ENCODE measurements around the gene STXBP6.

The STXBP6 gene

DNA sequence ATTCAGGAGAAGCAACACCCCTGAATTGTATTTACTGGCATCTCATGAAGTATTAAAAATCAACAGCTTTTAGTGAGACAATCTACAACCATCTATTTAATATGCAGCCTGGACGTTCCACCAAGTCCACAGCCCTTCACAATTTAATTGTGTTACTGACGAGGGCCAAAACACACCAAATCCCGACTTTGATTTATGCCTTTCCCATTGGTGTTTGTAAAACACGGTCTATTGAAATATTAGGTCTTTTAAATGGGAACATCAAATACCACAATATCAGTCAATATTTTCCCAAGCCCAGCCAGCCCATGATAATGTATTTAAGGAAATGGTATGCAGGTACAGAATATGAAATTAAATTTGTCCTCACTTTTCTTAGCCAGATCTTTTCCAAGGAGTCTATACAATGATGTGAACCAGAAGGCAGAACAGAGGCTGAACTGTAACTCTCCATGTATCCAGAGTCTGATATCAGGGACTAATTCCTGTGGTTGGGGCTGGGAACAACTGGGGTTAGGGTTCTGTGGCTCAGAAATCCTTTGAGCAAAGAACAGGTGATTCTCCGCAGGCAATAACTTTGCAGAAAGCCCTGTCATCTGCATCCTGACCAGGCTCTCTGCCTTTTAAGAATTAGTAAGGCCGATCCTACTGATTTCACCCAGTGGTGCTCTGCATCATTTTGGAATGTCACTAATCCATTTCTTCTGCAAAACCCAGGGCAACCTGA lies 236.7 kb downstream of the STXBP6 start (continued):
- TF ChIP-seq ARNTL (CRISPR knock-in tag; IDR thresholded peaks at IDR 0.05; ENCODE audit: borderline replicate concordance, low read depth) (no peak), CSDC2 (CRISPR knock-in tag; IDR thresholded peaks at IDR 0.05) (no peak)

DNA sequence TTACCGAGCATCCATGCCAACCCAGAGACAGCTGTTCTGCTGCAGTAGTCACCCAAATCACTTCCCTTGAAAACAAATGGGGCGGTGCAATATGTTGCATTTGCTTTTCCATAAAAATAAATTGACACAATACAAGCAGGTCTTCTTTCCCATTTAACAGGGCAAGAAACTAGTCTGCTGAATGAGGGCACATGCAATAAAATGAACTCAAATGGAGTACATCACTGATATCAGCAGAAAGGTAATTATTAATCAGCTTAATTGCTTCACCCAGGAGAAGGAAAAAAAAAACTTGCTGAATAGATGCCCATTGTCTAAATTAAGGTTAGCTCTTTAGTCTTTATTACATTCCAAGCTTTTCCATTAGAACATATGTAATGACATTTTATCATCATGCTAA lies 240.8 kb downstream of the STXBP6 start:
- no peak for ATAC-seq

GRCh38 chr14:24808412-24808811 lies 241.5 kb downstream of the STXBP6 start:
- ATAC-seq = no peak
- TF ChIP-seq OSR1 (CRISPR knock-in tag; IDR thresholded peaks at IDR 0.05) (no peak), CSDC2 (CRISPR knock-in tag; IDR thresholded peaks at IDR 0.05) (no peak), ZNF70 (CRISPR knock-in tag; IDR thresholded peaks at IDR 0.05) (no peak), RARB (CRISPR knock-in tag; IDR thresholded peaks at IDR 0.05) (no peak), ZNF565 (CRISPR knock-in tag; conservative IDR thresholded peaks at IDR 0.05; ENCODE audit: low read depth) (no peak), ISL1 (CRISPR knock-in tag; IDR thresholded peaks at IDR 0.05) (no peak), ZFP30 (CRISPR knock-in tag; IDR thresholded peaks at IDR 0.05) (no peak), ESRRG (CRISPR knock-in tag; IDR thresholded peaks at IDR 0.05) (no peak), ZFP3 (CRISPR knock-in tag; IDR thresholded peaks at IDR 0.05) (no peak), ZNF8 (CRISPR knock-in tag; IDR thresholded peaks at IDR 0.05) (no peak), CSRNP3 (CRISPR knock-in tag; IDR thresholded peaks at IDR 0.05) (no peak), TOX (CRISPR knock-in tag; IDR thresholded peaks at IDR 0.05; ENCODE audit: borderline replicate concordance) (no peak)
- TF ChIP-seq, protein P1, sequence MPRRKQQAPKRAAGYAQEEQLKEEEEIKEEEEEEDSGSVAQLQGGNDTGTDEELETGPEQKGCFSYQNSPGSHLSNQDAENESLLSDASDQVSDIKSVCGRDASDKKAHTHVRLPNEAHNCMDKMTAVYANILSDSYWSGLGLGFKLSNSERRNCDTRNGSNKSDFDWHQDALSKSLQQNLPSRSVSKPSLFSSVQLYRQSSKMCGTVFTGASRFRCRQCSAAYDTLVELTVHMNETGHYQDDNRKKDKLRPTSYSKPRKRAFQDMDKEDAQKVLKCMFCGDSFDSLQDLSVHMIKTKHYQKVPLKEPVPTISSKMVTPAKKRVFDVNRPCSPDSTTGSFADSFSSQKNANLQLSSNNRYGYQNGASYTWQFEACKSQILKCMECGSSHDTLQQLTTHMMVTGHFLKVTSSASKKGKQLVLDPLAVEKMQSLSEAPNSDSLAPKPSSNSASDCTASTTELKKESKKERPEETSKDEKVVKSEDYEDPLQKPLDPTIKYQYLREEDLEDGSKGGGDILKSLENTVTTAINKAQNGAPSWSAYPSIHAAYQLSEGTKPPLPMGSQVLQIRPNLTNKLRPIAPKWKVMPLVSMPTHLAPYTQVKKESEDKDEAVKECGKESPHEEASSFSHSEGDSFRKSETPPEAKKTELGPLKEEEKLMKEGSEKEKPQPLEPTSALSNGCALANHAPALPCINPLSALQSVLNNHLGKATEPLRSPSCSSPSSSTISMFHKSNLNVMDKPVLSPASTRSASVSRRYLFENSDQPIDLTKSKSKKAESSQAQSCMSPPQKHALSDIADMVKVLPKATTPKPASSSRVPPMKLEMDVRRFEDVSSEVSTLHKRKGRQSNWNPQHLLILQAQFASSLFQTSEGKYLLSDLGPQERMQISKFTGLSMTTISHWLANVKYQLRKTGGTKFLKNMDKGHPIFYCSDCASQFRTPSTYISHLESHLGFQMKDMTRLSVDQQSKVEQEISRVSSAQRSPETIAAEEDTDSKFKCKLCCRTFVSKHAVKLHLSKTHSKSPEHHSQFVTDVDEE (CRISPR knock-in tag; IDR thresholded peaks at IDR 0.05) = no peak
- TF ChIP-seq, protein P2, sequence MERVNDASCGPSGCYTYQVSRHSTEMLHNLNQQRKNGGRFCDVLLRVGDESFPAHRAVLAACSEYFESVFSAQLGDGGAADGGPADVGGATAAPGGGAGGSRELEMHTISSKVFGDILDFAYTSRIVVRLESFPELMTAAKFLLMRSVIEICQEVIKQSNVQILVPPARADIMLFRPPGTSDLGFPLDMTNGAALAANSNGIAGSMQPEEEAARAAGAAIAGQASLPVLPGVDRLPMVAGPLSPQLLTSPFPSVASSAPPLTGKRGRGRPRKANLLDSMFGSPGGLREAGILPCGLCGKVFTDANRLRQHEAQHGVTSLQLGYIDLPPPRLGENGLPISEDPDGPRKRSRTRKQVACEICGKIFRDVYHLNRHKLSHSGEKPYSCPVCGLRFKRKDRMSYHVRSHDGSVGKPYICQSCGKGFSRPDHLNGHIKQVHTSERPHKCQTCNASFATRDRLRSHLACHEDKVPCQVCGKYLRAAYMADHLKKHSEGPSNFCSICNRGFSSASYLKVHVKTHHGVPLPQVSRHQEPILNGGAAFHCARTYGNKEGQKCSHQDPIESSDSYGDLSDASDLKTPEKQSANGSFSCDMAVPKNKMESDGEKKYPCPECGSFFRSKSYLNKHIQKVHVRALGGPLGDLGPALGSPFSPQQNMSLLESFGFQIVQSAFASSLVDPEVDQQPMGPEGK (CRISPR knock-in tag; IDR thresholded peaks at IDR 0.05; ENCODE audit: borderline replicate concordance) = no peak
- TF ChIP-seq, protein P3, sequence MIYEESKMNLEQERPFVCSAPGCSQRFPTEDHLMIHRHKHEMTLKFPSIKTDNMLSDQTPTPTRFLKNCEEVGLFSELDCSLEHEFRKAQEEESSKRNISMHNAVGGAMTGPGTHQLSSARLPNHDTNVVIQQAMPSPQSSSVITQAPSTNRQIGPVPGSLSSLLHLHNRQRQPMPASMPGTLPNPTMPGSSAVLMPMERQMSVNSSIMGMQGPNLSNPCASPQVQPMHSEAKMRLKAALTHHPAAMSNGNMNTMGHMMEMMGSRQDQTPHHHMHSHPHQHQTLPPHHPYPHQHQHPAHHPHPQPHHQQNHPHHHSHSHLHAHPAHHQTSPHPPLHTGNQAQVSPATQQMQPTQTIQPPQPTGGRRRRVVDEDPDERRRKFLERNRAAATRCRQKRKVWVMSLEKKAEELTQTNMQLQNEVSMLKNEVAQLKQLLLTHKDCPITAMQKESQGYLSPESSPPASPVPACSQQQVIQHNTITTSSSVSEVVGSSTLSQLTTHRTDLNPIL (CRISPR knock-in tag; IDR thresholded peaks at IDR 0.05; ENCODE audit: low read depth) = no peak

More for the DNA sequence above, 240.8 kb downstream of the STXBP6 start:
- TF ChIP-seq ZFP3 (CRISPR knock-in tag; IDR thresholded peaks at IDR 0.05) (no peak), PPARA (CRISPR knock-in tag; IDR thresholded peaks at IDR 0.05; ENCODE audit: borderline replicate concordance) (no peak), CSRNP3 (CRISPR knock-in tag; IDR thresholded peaks at IDR 0.05) (no peak), SNAI2 (CRISPR knock-in tag; IDR thresholded peaks at IDR 0.05) (no peak), GLIS3 (CRISPR knock-in tag; IDR thresholded peaks at IDR 0.05) (no peak), ZFP30 (CRISPR knock-in tag; IDR thresholded peaks at IDR 0.05) (no peak), OSR1 (CRISPR knock-in tag; IDR thresholded peaks at IDR 0.05) (no peak), BACH2 (CRISPR knock-in tag; IDR thresholded peaks at IDR 0.05; ENCODE audit: borderline replicate concordance) (no peak), TCF4 (CRISPR knock-in tag; IDR thresholded peaks at IDR 0.05; ENCODE audit: borderline replicate concordance) (no peak), ZNF565 (CRISPR knock-in tag; conservative IDR thresholded peaks at IDR 0.05; ENCODE audit: low read depth) (no peak), ESRRG (CRISPR knock-in tag; IDR thresholded peaks at IDR 0.05) (no peak), CSDC2 (CRISPR knock-in tag; IDR thresholded peaks at IDR 0.05) (no peak), ZNF70 (CRISPR knock-in tag; IDR thresholded peaks at IDR 0.05) (no peak)
- TF ChIP-seq, protein P3 (CRISPR knock-in tag; IDR thresholded peaks at IDR 0.05; ENCODE audit: low read depth) = no peak
- TF ChIP-seq, protein P2 (CRISPR knock-in tag; IDR thresholded peaks at IDR 0.05; ENCODE audit: borderline replicate concordance) = no peak
